Vagina (tissue), 2 donors: ENCODE data around the gene IFNLR1. TPM values are rescaled to one million over a fixed set of nuclear protein-coding genes. Genes with fewer than 3 reads are reported as not detected.
A peak's percentile ranks its signal among the peaks of the same experiment; 100 is the strongest.

ENCODE experiments used
- DNase-seq, 2 donors: peaks; one replicate each; pipeline ENCODE4 v3.0.0-alpha.2; 2017; ENCODE audit errors: extremely low spot score in 2 of 2
- H3K27ac ChIP-seq: fragments of 200-600 bp; sonication (generic); one replicate; pipeline ENCODE4 v1.5.1; 2019
- H3K27me3 ChIP-seq: fragments of 200-600 bp; sonication (generic); one replicate; pipeline ENCODE4 v1.5.1; 2019
- H3K36me3 ChIP-seq, 2 donors: fragments of 200-600 bp; sonication (generic); one replicate each; pipeline ENCODE4 v1.5.1; 2017 to 2019
- H3K4me1 ChIP-seq: fragments of 200-600 bp; sonication (generic); one replicate; pipeline ENCODE4 v1.5.1; 2019
- H3K4me3 ChIP-seq, 2 donors: fragments of 200-600 bp; sonication (generic); 1 replicate in 1 of 2; 2 replicates in 1 of 2; pipeline ENCODE4 v1.5.1; 2016 to 2019
- H3K9me3 ChIP-seq: fragments of 200-600 bp; sonication (generic); one replicate; pipeline ENCODE4 v1.5.1; 2019
- CTCF ChIP-seq, 3 experiments: fragments of 450-650 bp in 2 of 3; fragments of 200-600 bp in 1 of 3; sonication (generic) in 1 of 3; IDR thresholded peaks; one replicate each; pipeline ENCODE4 v1.5.1; 2017 to 2019; ENCODE audit warnings: antibody characterized with exemption in 3 of 3, mild to moderate bottlenecking in 2 of 3, moderate library complexity in 2 of 3
- POLR2A ChIP-seq, 2 donors: fragments of 450-650 bp; IDR thresholded peaks; one replicate each; pipeline ENCODE4 v1.6.1; 2017; ENCODE audit warnings: antibody characterized with exemption in 2 of 2, mild to moderate bottlenecking in 2 of 2, moderate library complexity in 2 of 2
- POLR2AphosphoS5 ChIP-seq, 2 donors: sonication (generic); formaldehyde crosslinking; IDR thresholded peaks; one replicate each; pipeline ENCODE4 v1.9.0; 2017; ENCODE audit warnings: antibody characterized with exemption in 2 of 2, mild to moderate bottlenecking in 2 of 2, low read depth in 1 of 2; ENCODE audit not compliant: insufficient read depth in 1 of 2
- intact Hi-C: fragments of 100-400 bp; cut with DNase I; formaldehyde crosslinking; loops from one replicate; pipeline ENCODE4 v1.15.1; 2023
- total RNA-seq: library from RNA; depleted of rRNA; stranded (reverse); fragments of >200 nt; gene quantifications from one replicate; pipeline ENCODE4 v1.2.3, GENCODE V29; 2016

IFNLR1 gene
- total RNA-seq, 1 donor from 2014 or later, result 1.7 TPM

GRCh38 chr1:24202556-24202955, 15.5 kb upstream of the IFNLR1 start:
- no peak for DNase-seq
- intact Hi-C loops, result loop anchor here (5.0 kb wide), 1 partner anchor 190 kb away; no protein-coding TSS in a partner anchor
- H3K4me1 ChIP-seq, result peaks cover 30% of the 10 kb centered on the region
- H3K4me3 ChIP-seq, result no peak overlapping the region
- peak overlapping the region; percentile 31 for H3K27ac ChIP-seq
- H3K27me3 ChIP-seq, result no peaks in the 10 kb centered on the region
- H3K36me3 ChIP-seq, result no peaks in the 10 kb centered on the region
- TF ChIP-seq POLR2A (IDR thresholded peaks at IDR 0.05), result no peak
- H3K9me3 ChIP-seq, result no peaks in the 10 kb centered on the region

- peak in 1 of 2 donors; percentile 98 for DNase-seq
Measured at GRCh38 chr1:24201941-24202440, 14.9 kb upstream of the IFNLR1 start.

GRCh38 chr1:24199291-24199900, 12.3 kb upstream of the IFNLR1 start:
- intact Hi-C loops, result loop anchor here (10.0 kb wide), 1 partner anchor 435 kb away; no protein-coding TSS in a partner anchor
- no peak overlapping the region for H3K27ac ChIP-seq
- TF ChIP-seq CTCF (IDR thresholded peaks at IDR 0.05), result peak; percentile 85 to 93 (median 91)
- TF ChIP-seq POLR2AphosphoS5 (IDR thresholded peaks at IDR 0.05; ENCODE audit: insufficient read depth in 1 of 2, low read depth in 1 of 2), result no peak
- TF ChIP-seq POLR2A (IDR thresholded peaks at IDR 0.05), result no peak
- no peak overlapping the region for H3K4me3 ChIP-seq
- H3K27me3 ChIP-seq, result no peaks in the 10 kb centered on the region
- H3K9me3 ChIP-seq, result no peaks in the 10 kb centered on the region
- no peak for DNase-seq
- no peaks in the 10 kb centered on the region for H3K36me3 ChIP-seq
- peaks cover 18% of the 10 kb centered on the region for H3K4me1 ChIP-seq

More at GRCh38 chr1:24201941-24202440, 14.9 kb upstream of the IFNLR1 start:
- Histone ChIP-seq H3K36me3 (no peaks in the 10 kb centered on the region), H3K4me1 (peaks cover 30% of the 10 kb centered on the region), H3K27ac (peak overlapping the region; percentile 31), H3K27me3 (no peaks in the 10 kb centered on the region), H3K4me3 (no peak overlapping the region), H3K9me3 (no peaks in the 10 kb centered on the region)
- intact Hi-C loops, result loop anchor here (5.0 kb wide), 1 partner anchor 190 kb away; no protein-coding TSS in a partner anchor
- TF ChIP-seq POLR2A (IDR thresholded peaks at IDR 0.05) (no peak), CTCF (IDR thresholded peaks at IDR 0.05) (peak; percentile 47 to 88 (median 58)), POLR2AphosphoS5 (IDR thresholded peaks at IDR 0.05; ENCODE audit: insufficient read depth in 1 of 2, low read depth in 1 of 2) (peak; percentile 43 to 90)

- Histone ChIP-seq H3K4me1 (peaks cover 18% of the 10 kb centered on the region), H3K9me3 (no peaks in the 10 kb centered on the region), H3K36me3 (no peaks in the 10 kb centered on the region), H3K27ac (no peak overlapping the region), H3K27me3 (no peaks in the 10 kb centered on the region), H3K4me3 (no peak overlapping the region)
- no peak for DNase-seq
- intact Hi-C loops, result loop anchor here (10.0 kb wide), 1 partner anchor 436 kb away; no protein-coding TSS in a partner anchor
- no peak for TF ChIP-seq POLR2AphosphoS5 (IDR thresholded peaks at IDR 0.05; ENCODE audit: insufficient read depth in 1 of 2, low read depth in 1 of 2)
- TF ChIP-seq CTCF (IDR thresholded peaks at IDR 0.05), result no peak
- TF ChIP-seq POLR2A (IDR thresholded peaks at IDR 0.05), result no peak
Measured at GRCh38 chr1:24198766-24199165, 11.7 kb upstream of the IFNLR1 start.

GRCh38 chr1:24195874-24196273, 8.8 kb upstream of the IFNLR1 start:
- H3K9me3 ChIP-seq, result no peaks in the 10 kb centered on the region
- no peaks in the 10 kb centered on the region for H3K27me3 ChIP-seq
- no peak for DNase-seq
- H3K4me3 ChIP-seq, result no peak overlapping the region
- no peaks in the 10 kb centered on the region for H3K36me3 ChIP-seq
- TF ChIP-seq POLR2A (IDR thresholded peaks at IDR 0.05), result no peak
- no peak for TF ChIP-seq POLR2AphosphoS5 (IDR thresholded peaks at IDR 0.05; ENCODE audit: insufficient read depth in 1 of 2, low read depth in 1 of 2)
- TF ChIP-seq CTCF (IDR thresholded peaks at IDR 0.05), result no peak
- no peak overlapping the region for H3K27ac ChIP-seq
- no peaks in the 10 kb centered on the region for H3K4me1 ChIP-seq
- intact Hi-C loops, result loop anchor here (10.0 kb wide), 1 partner anchor 439 kb away; no protein-coding TSS in a partner anchor
